Stomach (tissue), 9 donors: ENCODE measurements around the gene ALK. TPM values are rescaled to one million over a fixed set of nuclear protein-coding genes. Genes with fewer than 3 reads are reported as not detected.

Experiments used
- DNase-seq, 2 donors: peaks; one replicate each; pipeline versions ENCODE4 v3.0.0 to v3.0.0-alpha.2; 2013 to 2019
- H3K27ac ChIP-seq, 5 donors: fragments of 200-600 bp in 4 of 5; sonication (generic) in 4 of 5; one replicate each; pipeline ENCODE4 v1.5.1; 2013 to 2019; ENCODE audit warnings: mild to moderate bottlenecking in 1 of 5, moderate library complexity in 1 of 5
- H3K27me3 ChIP-seq, 3 donors: fragments of 200-600 bp; sonication (generic); one replicate each; pipeline ENCODE4 v1.5.1; 2017 to 2019; ENCODE audit warnings: mixed run types in 1 of 3
- H3K36me3 ChIP-seq, 4 donors: fragments of 200-600 bp; sonication (generic); 1 replicate in 3 of 4; 2 replicates in 1 of 4; pipeline ENCODE4 v1.5.1; 2016 to 2019
- H3K4me1 ChIP-seq, 4 donors: fragments of 200-600 bp; sonication (generic); one replicate each; pipeline ENCODE4 v1.5.1; 2016 to 2019
- H3K4me3 ChIP-seq, 4 donors: fragments of 200-600 bp; sonication (generic) in 3 of 4; one replicate each; pipeline ENCODE4 v1.5.1; 2016 to 2019; ENCODE audit warnings: mild to moderate bottlenecking in 1 of 4
- H3K9me3 ChIP-seq, 4 donors: fragments of 200-600 bp; sonication (generic); one replicate each; pipeline ENCODE4 v1.5.1; 2016 to 2019
- EP300 ChIP-seq: sonication (generic); formaldehyde crosslinking; IDR thresholded peaks from one replicate; pipeline ENCODE4 v1.6.1; 2017; ENCODE audit warnings: antibody characterized with exemption
- POLR2A ChIP-seq, 4 donors: fragments of 450-650 bp; IDR thresholded peaks; one replicate each; pipeline ENCODE4 v1.6.1; 2016; ENCODE audit warnings: antibody characterized with exemption in 4 of 4, control low read depth in 2 of 4, mild to moderate bottlenecking in 1 of 4, moderate library complexity in 1 of 4
- POLR2AphosphoS5 ChIP-seq, 3 donors: sonication (generic); formaldehyde crosslinking; IDR thresholded peaks; one replicate each; pipeline ENCODE4 v1.6.1; 2016; ENCODE audit warnings: antibody characterized with exemption in 3 of 3
- WGBS, 5 donors: extraction: QIAGEN DNeasy Blood & Tissue Kit in 3 of 5; methylation state at CpG; one replicate each; pipeline versions ENCODE4 v1.1.5 to v1.1.7; 2013 to 2018; 5-methylcytosine and 5-hydroxymethylcytosine counted together
- intact Hi-C: fragments of 100-400 bp; cut with DNase I; formaldehyde crosslinking; loops from one replicate; pipeline ENCODE4 v1.15.1; 2023; ENCODE audit warnings: low total_unique reads
- polyA plus RNA-seq, 3 donors: library from polyadenylated mRNA; stranded (reverse); fragments of 200-250 nt; gene quantifications; one replicate each; pipeline ENCODE4 v1.2.3, GENCODE V29; 2013
- total RNA-seq, 5 donors: library from RNA; depleted of rRNA; stranded (reverse); fragments of >200 nt; gene quantifications; one replicate each; pipeline versions ENCODE4 v1.1.0 to v1.2.3, GENCODE V29; 2014 to 2016
- TF ChIP-seq, protein P1 (sequence below), 7 experiments: fragments of 450-650 bp in 4 of 7; fragments of 200-600 bp in 3 of 7; sonication (generic) in 3 of 7; IDR thresholded peaks; one replicate each; pipeline ENCODE4 v1.5.1; 2016 to 2019; ENCODE audit warnings: antibody characterized with exemption in 7 of 7, control low read depth in 2 of 7, mild to moderate bottlenecking in 1 of 7
- donor health status: healthy with polysubstance abuse.
- donor health status: Bipolar disorder and iron deficiency.
- donor health status: healthy.

ALK gene
- total and polyA plus RNA-seq, 8 donors: 0.13 to 0.92 TPM; not detected in 6

DNA sequence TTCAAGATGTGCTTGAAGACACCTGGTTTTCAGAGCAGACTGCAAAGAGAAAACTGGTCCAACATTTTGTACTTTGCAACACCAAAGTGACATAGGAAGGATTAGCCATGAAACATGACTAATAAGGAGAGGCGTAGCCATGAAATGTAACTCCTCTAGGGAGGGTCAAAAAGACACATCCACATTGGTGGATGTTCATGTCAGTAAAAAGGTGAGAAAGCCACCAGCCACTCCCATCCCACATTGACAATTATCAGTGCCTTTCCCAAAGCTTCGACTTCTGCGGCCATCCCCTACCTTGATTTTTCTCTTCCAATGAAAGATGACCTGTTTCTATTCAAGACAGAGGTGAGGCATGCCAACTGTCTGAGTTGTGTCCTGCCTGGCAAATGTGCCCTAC, 223.2 kb downstream of the ALK start:
- WGBS, 5 donors: 83 to 95% (median 93%) methylated on average over 3 of the region's 3 CpGs
- Histone ChIP-seq H3K36me3 (no peaks in the 10 kb centered on the region), H3K4me3 (no peak overlapping the region), H3K27ac (no peak overlapping the region), H3K4me1 (no peaks in the 10 kb centered on the region), H3K27me3 (no peaks in the 10 kb centered on the region), H3K9me3 (no peaks in the 10 kb centered on the region)
- TF ChIP-seq EP300: no peak
- TF ChIP-seq, protein P1, sequence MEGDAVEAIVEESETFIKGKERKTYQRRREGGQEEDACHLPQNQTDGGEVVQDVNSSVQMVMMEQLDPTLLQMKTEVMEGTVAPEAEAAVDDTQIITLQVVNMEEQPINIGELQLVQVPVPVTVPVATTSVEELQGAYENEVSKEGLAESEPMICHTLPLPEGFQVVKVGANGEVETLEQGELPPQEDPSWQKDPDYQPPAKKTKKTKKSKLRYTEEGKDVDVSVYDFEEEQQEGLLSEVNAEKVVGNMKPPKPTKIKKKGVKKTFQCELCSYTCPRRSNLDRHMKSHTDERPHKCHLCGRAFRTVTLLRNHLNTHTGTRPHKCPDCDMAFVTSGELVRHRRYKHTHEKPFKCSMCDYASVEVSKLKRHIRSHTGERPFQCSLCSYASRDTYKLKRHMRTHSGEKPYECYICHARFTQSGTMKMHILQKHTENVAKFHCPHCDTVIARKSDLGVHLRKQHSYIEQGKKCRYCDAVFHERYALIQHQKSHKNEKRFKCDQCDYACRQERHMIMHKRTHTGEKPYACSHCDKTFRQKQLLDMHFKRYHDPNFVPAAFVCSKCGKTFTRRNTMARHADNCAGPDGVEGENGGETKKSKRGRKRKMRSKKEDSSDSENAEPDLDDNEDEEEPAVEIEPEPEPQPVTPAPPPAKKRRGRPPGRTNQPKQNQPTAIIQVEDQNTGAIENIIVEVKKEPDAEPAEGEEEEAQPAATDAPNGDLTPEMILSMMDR (IDR thresholded peaks at IDR 0.05): no peak
- no peak for TF ChIP-seq POLR2AphosphoS5 (IDR thresholded peaks at IDR 0.05)
- no peak for TF ChIP-seq POLR2A (IDR thresholded peaks at IDR 0.05)
- DNase-seq: no peak
- intact Hi-C loops: no loop called here

DNA sequence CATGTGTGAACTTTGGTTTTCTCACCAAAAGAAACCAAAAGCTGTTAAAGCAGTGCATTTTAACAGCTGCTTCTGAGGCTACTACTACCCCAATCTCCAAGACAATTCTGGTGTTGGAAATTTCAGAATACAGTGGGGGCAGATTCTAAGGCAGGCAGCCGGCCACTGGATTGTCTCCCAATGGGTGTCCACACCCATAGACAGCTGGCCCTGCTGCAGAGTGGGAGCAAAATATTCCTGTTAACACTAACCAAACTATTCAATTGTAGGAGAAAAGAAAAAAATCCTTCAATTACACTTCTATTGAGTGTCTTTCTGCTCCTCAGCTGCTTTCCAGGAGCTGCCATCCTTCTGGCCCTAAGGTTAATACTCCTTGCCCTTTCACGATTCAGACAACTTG, 223.7 kb downstream of the ALK start:
- Histone ChIP-seq H3K36me3 (no peaks in the 10 kb centered on the region), H3K4me1 (no peaks in the 10 kb centered on the region), H3K9me3 (no peaks in the 10 kb centered on the region), H3K4me3 (no peak overlapping the region), H3K27ac (no peak overlapping the region), H3K27me3 (no peaks in the 10 kb centered on the region)
- no peak for TF ChIP-seq EP300
- TF ChIP-seq, protein P1 (IDR thresholded peaks at IDR 0.05): no peak
- no peak for TF ChIP-seq POLR2AphosphoS5 (IDR thresholded peaks at IDR 0.05)
- no peak for TF ChIP-seq POLR2A (IDR thresholded peaks at IDR 0.05)
- no peak for DNase-seq
- intact Hi-C loops: no loop called here
- 58 to 75% (median 71%) methylated on average over 2 of the region's 2 CpGs for WGBS, 5 donors

DNA sequence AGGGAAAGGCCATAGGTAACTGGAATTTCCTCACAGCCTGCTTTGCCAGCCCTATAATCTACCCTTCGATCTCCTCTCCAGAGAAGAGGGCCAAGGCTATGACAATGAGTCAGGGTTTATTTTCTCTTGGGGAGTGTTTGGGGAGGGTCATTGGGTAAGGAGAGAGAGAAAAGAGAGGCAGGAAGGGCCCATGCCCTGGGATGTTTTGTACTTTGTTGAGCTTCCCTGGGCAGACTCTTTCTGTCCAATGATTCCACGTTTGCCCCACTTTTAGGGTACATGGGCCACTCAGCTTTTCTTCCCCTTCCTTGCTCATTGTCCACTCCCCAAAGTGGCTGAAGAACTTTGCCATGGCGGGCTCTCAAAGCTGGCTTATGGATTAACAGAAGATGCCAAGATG, 224.2 kb downstream of the ALK start:
- Histone ChIP-seq H3K27me3 (no peaks in the 10 kb centered on the region), H3K27ac (no peak overlapping the region), H3K9me3 (no peaks in the 10 kb centered on the region), H3K4me1 (no peaks in the 10 kb centered on the region), H3K4me3 (no peak overlapping the region), H3K36me3 (no peaks in the 10 kb centered on the region)
- no peak for DNase-seq
- intact Hi-C loops: no loop called here
- TF ChIP-seq POLR2AphosphoS5 (IDR thresholded peaks at IDR 0.05) (no peak), EP300 (no peak), POLR2A (IDR thresholded peaks at IDR 0.05) (no peak)
- TF ChIP-seq, protein P1 (IDR thresholded peaks at IDR 0.05): no peak
- whole genome bisulfite sequencing, 5 donors: 75 to 89% (median 80%) methylated on average over 3 of the region's 3 CpGs

DNA sequence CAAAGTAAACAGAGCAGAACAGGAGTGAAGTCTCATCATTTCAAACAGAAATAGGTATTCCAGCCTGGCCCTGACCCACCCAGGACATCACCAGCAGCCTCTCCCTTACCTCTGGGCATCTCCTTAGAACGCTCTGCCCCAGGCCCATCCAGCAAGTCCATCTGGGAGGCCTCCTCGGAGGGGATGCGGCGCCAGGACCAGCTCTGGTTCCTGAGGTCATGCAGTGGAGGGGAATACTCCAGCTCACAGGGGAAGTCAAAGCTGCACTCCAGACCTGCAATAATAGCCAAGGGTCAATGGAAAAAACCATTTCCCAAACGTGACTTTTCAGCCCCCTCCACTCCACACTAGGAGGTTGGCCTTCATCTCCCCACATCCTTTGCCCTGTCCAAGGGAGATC, 226.6 kb downstream of the ALK start:
- no peak for DNase-seq
- no peak overlapping the region for H3K4me3 ChIP-seq
- TF ChIP-seq POLR2A (IDR thresholded peaks at IDR 0.05): no peak
- no peak for TF ChIP-seq POLR2AphosphoS5 (IDR thresholded peaks at IDR 0.05)
- TF ChIP-seq, protein P1 (IDR thresholded peaks at IDR 0.05): no peak
- no peak for TF ChIP-seq EP300
- intact Hi-C loops: no loop called here
- WGBS, 5 donors: 85 to 98% (median 93%) methylated on average over 5 of the region's 5 CpGs
- no peak overlapping the region for H3K27ac ChIP-seq
- H3K4me1 ChIP-seq: no peaks in the 10 kb centered on the region
- no peaks in the 10 kb centered on the region for H3K36me3 ChIP-seq
- H3K9me3 ChIP-seq: no peaks in the 10 kb centered on the region
- H3K27me3 ChIP-seq: no peaks in the 10 kb centered on the region
